22Rv1 (cell line): Measurements from ENCODE around the gene LDLRAD4.

ENCODE experiments used
- ZFX ChIP-seq: fragments of 450-650 bp; IDR thresholded peaks from 2 replicates; pipeline ENCODE4 v1.6.1; 2017; ENCODE audit warnings: antibody characterized with exemption, borderline replicate concordance
- TF ChIP-seq, protein P1 (sequence below): fragments of 450-650 bp; IDR thresholded peaks from 2 replicates; pipeline ENCODE4 v1.5.1; 2017; ENCODE audit warnings: mild to moderate bottlenecking

DNA sequence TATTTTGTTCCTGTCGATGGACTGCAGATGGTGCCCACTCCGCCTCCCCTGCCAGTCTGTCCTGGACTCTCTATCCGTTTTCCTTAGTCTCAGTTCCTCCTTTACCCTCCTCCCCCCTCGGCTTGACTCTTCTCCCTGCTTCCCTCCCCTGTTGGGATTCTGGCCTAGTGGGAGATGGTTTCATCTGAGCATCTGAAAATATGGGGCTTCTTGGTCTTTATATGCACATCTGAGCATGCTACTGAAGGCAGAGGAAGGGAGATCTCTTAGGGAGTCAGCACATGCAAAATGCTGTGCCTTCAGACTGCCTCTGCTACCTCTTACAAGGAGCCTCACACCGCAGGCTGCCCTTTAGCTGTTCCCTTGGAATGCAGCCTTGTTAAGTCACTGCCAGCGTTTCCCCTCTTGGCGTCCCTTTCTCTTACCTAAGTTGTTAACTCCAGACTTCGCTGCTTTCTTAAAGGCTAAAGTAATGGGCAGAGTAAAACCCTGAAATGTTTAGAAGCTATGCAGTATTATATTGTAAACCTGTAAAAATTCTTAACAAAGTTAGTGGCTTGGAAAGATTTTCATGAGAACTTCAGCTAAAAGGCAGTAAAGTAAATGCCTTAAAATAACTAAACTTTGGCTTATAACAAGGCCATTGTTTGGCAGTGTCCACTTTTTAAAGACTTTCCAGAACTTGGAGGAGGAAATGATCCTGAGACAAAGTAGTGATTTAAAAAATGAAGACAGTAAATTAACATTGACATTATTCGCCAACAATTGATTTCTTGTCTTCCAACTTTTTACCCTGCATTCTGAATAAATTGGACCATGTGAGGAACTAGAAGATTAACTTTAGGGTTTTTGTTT lies 49.8 kb downstream of the LDLRAD4 start:
- TF ChIP-seq, protein P1, sequence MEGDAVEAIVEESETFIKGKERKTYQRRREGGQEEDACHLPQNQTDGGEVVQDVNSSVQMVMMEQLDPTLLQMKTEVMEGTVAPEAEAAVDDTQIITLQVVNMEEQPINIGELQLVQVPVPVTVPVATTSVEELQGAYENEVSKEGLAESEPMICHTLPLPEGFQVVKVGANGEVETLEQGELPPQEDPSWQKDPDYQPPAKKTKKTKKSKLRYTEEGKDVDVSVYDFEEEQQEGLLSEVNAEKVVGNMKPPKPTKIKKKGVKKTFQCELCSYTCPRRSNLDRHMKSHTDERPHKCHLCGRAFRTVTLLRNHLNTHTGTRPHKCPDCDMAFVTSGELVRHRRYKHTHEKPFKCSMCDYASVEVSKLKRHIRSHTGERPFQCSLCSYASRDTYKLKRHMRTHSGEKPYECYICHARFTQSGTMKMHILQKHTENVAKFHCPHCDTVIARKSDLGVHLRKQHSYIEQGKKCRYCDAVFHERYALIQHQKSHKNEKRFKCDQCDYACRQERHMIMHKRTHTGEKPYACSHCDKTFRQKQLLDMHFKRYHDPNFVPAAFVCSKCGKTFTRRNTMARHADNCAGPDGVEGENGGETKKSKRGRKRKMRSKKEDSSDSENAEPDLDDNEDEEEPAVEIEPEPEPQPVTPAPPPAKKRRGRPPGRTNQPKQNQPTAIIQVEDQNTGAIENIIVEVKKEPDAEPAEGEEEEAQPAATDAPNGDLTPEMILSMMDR, result no peak
- TF ChIP-seq ZFX, result no peak
